Choroid plexus epithelial cell (primary cell): Measurements from ENCODE around the gene FBH1.

Source experiments
- DNase-seq: peaks from one replicate; pipeline ENCODE4 v3.0.0-alpha.2; 2010; ENCODE audit warnings: low read depth
- H3K4me3 ChIP-seq: 2 replicates; pipeline ENCODE4 v1.5.1; 2011; ENCODE audit warnings: low read depth, mild to moderate bottlenecking, control low read depth, low read length, moderate library complexity
- TF ChIP-seq, protein P1 (sequence below): conservative IDR thresholded peaks from 2 replicates; pipeline ENCODE4 v1.5.1; 2011; ENCODE audit warnings: low read depth, mild to moderate bottlenecking, control low read depth, inconsistent platforms, low read length, moderate library complexity

The FBH1 gene

DNA sequence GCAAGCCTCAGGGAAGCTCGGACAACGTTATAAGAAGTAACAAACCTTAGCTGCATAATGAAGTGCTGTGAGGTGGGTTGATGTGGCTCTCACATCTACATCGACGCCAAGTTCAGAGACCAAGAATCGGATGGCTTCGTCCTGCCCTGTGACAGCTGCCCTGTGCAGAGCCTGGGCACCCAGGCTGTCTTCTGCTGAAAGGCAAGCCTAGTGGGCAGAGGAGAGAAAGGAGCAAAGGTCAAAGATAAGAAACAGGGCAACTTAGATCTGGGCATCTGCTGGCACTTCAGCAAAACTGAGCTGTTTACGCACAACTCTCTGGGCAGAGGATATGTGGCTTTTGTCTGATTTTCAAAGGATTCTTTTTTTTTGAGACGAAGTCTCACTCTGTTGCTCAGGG, 7.1 kb upstream of the FBH1 start:
- TF ChIP-seq, protein P1, sequence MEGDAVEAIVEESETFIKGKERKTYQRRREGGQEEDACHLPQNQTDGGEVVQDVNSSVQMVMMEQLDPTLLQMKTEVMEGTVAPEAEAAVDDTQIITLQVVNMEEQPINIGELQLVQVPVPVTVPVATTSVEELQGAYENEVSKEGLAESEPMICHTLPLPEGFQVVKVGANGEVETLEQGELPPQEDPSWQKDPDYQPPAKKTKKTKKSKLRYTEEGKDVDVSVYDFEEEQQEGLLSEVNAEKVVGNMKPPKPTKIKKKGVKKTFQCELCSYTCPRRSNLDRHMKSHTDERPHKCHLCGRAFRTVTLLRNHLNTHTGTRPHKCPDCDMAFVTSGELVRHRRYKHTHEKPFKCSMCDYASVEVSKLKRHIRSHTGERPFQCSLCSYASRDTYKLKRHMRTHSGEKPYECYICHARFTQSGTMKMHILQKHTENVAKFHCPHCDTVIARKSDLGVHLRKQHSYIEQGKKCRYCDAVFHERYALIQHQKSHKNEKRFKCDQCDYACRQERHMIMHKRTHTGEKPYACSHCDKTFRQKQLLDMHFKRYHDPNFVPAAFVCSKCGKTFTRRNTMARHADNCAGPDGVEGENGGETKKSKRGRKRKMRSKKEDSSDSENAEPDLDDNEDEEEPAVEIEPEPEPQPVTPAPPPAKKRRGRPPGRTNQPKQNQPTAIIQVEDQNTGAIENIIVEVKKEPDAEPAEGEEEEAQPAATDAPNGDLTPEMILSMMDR = no peak

DNA sequence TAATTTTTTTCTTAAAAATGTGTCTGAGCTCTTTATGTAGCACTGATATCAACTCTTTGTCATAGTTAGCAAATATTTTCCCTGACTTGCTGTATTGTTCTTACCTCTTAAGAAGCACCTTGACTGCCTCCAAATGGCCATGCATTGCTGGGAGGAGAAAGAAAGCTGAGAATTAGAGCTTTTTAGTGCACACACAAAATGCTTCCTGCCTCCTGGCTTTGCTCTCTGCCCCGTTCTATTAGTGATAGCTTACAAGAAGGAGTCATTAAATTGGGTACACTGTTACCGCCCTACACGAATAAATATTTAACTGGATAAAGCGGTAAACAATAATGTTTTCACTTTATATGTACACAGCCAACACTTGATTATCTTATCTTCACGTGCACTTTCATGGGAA, 4.4 kb upstream of the FBH1 start:
- H3K4me3 ChIP-seq = no peak overlapping the region
- DNase-seq = no peak
- TF ChIP-seq, protein P1 = no peak

More for the DNA sequence above, 7.1 kb upstream of the FBH1 start:
- no peak overlapping the region for H3K4me3 ChIP-seq
- no peak for DNase-seq

DNA sequence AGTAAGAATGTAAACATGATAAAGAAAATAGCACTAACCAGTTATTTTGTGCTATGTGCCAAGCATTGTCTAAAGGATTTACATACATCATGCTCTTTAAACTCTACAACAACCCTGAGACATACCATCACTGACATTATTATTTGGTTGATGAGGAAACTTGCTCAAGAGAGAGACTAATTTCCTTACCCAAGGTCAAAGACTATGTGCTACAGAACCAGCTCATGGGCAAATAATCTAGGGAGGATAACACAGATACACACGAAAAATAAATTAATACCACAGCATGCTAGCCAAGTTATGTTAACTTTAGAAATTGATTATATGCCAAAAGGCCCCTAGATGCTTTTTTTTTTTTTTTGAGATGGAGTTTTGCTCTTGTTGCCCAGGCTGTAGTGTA, 3.0 kb upstream of the FBH1 start:
- TF ChIP-seq, protein P1 = no peak
- no peak overlapping the region for H3K4me3 ChIP-seq
- no peak for DNase-seq

DNA sequence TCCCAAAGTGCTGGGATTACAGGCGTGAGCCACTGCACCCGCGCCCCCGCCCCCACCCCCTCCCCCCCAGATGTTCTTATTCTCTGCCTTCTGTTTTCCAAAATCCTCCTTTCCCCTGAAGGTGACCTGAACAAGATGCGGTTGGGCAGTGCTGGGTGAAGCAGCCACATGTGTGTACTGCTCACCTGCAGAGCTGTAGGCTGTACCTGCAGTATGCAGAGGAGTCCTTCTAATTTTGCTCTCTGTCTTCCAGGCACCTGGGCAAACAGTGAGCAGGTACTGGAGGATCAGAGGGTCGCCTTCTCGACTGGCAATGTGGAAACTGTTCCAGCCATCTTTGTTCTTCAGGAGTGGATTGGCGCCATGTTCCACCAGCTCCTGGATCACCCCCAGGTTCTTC, 2.4 kb upstream of the FBH1 start:
- TF ChIP-seq, protein P1 = no peak
- H3K4me3 ChIP-seq = no peak overlapping the region
- DNase-seq = no peak

DNA sequence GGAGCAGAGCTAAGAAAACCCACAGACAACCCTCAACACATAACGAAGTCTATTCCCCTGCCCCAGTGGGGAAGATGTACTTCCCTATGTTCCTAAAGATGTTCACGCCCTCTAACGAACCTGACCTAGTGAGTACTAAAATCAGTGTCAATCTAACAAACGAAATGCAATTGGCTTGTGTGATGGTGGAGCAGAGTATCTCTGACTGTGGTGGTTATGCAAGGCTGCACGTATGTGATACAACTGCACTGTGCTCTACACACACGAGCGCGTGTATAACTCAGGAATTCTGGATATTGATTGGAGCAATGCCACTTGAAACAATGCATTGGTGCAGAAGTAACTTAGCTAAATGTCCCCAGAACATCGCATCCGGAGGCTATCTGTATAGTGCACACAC, 1.7 kb upstream of the FBH1 start:
- DNase-seq = peak; percentile 56
- peak overlapping the region; percentile 85 for H3K4me3 ChIP-seq
- TF ChIP-seq, protein P1 = no peak

DNA sequence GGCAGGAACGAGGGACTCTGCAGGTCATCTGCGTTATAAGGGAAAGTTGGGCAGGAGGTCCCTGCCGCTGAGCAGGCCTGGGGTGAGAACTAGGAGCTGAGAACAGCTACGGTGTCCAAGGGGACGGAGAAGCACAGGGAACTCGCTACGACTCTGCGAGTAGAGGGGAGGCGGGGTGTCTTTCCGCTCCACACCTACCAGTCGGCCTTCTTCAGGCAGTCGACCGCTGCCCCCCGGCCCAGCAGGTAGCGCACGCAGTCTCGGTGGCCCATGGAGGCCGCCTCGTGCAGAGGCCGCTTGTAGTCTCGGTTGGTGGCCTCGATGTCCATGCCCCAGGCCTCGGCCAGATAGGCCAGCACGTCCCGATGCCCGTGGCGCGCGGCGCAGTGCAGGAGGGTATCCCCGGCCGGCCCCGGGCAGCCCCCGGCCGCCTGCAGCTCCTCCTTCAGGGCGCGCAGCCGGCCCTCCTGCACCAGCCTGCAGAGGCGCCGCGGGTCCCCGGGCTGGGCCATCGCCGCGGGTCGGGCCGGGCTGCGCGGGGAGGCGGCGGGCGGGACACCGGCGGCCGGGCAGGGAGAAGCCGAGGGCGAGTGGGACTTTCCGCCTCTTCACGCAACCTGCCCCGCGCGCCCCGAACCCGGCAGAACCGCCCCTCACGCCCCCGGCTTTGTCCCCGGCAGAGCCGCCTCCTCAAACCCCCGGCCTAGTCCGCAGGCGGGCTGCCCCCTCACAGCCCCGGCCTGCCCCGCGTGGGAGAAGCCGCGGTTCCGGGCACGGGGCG, 1.0 kb upstream of the FBH1 start:
- TF ChIP-seq, protein P1 = no peak
- peak overlapping the region; percentile 85 for H3K4me3 ChIP-seq
- DNase-seq = peak; percentile 23

DNA sequence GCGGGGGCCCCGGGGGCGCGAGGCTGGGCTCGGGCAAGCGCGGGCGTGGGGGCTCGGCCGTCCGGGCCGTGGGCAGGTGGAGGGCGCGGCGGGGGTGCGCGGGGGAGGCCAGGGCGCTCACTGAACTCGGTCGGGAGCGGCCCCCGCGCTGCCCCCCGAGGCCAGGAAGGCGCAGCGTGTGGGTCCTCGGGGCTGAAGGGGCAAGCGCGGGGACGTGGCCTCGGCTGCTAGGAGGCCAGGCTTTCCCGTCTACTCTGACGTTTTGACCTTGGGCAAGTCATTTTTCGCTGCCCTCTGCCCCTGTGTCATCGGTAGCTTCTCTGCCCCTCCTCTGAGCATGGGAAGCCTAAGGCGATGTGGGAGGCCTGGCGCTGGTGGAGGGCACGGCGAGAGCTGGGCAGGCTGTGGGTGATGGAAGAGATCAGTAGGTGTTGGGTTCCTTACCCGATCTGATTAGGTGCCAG, 441 bp downstream of the FBH1 start:
- H3K4me3 ChIP-seq = peak overlapping the region; percentile 82
- DNase-seq = no peak
- TF ChIP-seq, protein P1 = no peak
